Subcutaneous abdominal adipose tissue (tissue), 5 donors: ENCODE data around the gene PRSS22.

Source experiments
- H3K27ac ChIP-seq: one replicate; pipeline ENCODE4 v1.7.0; 2013; ENCODE audit warnings: low read depth, mild to moderate bottlenecking, inconsistent platforms, low read length, moderate library complexity
- H3K27me3 ChIP-seq, 5 donors: one replicate each; pipeline ENCODE4 v1.7.0; 2013; ENCODE audit warnings: low read length in 5 of 5, inconsistent platforms in 1 of 5; ENCODE audit not compliant: control insufficient read depth in 5 of 5, insufficient read depth in 4 of 5
- H3K36me3 ChIP-seq, 5 donors: one replicate each; pipeline ENCODE4 v1.7.0; 2013; ENCODE audit warnings: low read length in 5 of 5; ENCODE audit not compliant: control insufficient read depth in 5 of 5, insufficient read depth in 5 of 5
- H3K4me1 ChIP-seq, 5 donors: one replicate each; pipeline ENCODE4 v1.7.0; 2013; ENCODE audit warnings: low read length in 5 of 5, mild to moderate bottlenecking in 3 of 5, moderate library complexity in 1 of 5; ENCODE audit not compliant: control insufficient read depth in 5 of 5, insufficient read depth in 5 of 5
- H3K4me3 ChIP-seq, 5 donors: one replicate each; pipeline ENCODE4 v1.7.0; 2013; ENCODE audit warnings: low read length in 5 of 5, low read depth in 1 of 5
- H3K9ac ChIP-seq, 5 donors: one replicate each; pipeline ENCODE4 v1.7.0; 2013; ENCODE audit warnings: low read length in 5 of 5, mild to moderate bottlenecking in 4 of 5, moderate library complexity in 3 of 5
- H3K9me3 ChIP-seq, 5 donors: one replicate each; pipeline ENCODE4 v1.7.0; 2013; ENCODE audit warnings: low read length in 5 of 5; ENCODE audit not compliant: control insufficient read depth in 5 of 5
- donor health status: healthy.
- donor health status: healthy.
- donor health status: healthy.
- donor health status: healthy.
- donor health status: healthy.

Gene PRSS22

GRCh38 chr16:2860826-2861567, 3.0 kb upstream of the PRSS22 start:
- H3K9me3 ChIP-seq, result peaks cover 2 to 15% (median 7%) of the 10 kb centered on the region in 5 donors
- peaks cover 13 to 47% (median 28%) of the 10 kb centered on the region in 5 donors for H3K27me3 ChIP-seq
- H3K9ac ChIP-seq, result no peak overlapping the region
- H3K4me3 ChIP-seq, result no peak overlapping the region
- H3K36me3 ChIP-seq, result no peaks in the 10 kb centered on the region
- H3K4me1 ChIP-seq, result peaks cover 0 to 7% (median 3%) of the 10 kb centered on the region in 5 donors
- H3K27ac ChIP-seq, result no peak overlapping the region

- H3K36me3 ChIP-seq, result no peaks in the 10 kb centered on the region
- H3K27ac ChIP-seq, result no peak overlapping the region
- H3K4me3 ChIP-seq, result no peak overlapping the region
- H3K9ac ChIP-seq, result no peak overlapping the region
- H3K4me1 ChIP-seq, result peaks cover 0 to 7% (median 3%) of the 10 kb centered on the region in 5 donors
- H3K27me3 ChIP-seq, result peaks cover 17 to 39% (median 25%) of the 10 kb centered on the region in 5 donors
- H3K9me3 ChIP-seq, result peaks cover 2 to 15% (median 7%) of the 10 kb centered on the region in 5 donors
Observed at GRCh38 chr16:2859686-2860265, 1.8 kb upstream of the PRSS22 start.

GRCh38 chr16:2858245-2859025, 465 bp upstream of the PRSS22 start:
- Histone ChIP-seq H3K9ac (no peak overlapping the region), H3K27ac (no peak overlapping the region), H3K27me3 (peaks cover 19 to 42% (median 28%) of the 10 kb centered on the region in 5 donors), H3K4me1 (peaks cover 0 to 7% (median 3%) of the 10 kb centered on the region in 5 donors), H3K4me3 (no peak overlapping the region), H3K9me3 (peaks cover 4 to 22% (median 19%) of the 10 kb centered on the region in 5 donors), H3K36me3 (no peaks in the 10 kb centered on the region)

- H3K27me3 ChIP-seq, result peaks cover 29 to 49% (median 34%) of the 10 kb centered on the region in 5 donors
- H3K36me3 ChIP-seq, result no peaks in the 10 kb centered on the region
- H3K4me1 ChIP-seq, result peaks cover 0 to 7% (median 3%) of the 10 kb centered on the region in 5 donors
- H3K9ac ChIP-seq, result no peak overlapping the region
- no peak overlapping the region for H3K27ac ChIP-seq
- H3K9me3 ChIP-seq, result peaks cover 4 to 22% (median 19%) of the 10 kb centered on the region in 5 donors
- H3K4me3 ChIP-seq, result no peak overlapping the region
Observed at GRCh38 chr16:2856686-2857450, 1.1 kb downstream of the PRSS22 start.

- Histone ChIP-seq H3K36me3 (no peaks in the 10 kb centered on the region), H3K9ac (no peak overlapping the region), H3K9me3 (peaks cover 4 to 21% (median 18%) of the 10 kb centered on the region in 5 donors), H3K4me3 (no peak overlapping the region), H3K4me1 (peaks cover 0 to 7% (median 3%) of the 10 kb centered on the region in 5 donors), H3K27me3 (peaks cover 29 to 56% (median 36%) of the 10 kb centered on the region in 5 donors), H3K27ac (no peak overlapping the region)
Observed at GRCh38 chr16:2856061-2856670, 1.8 kb downstream of the PRSS22 start.

GRCh38 chr16:2855536-2855935, 2.4 kb downstream of the PRSS22 start:
- no peak overlapping the region for H3K27ac ChIP-seq
- H3K9me3 ChIP-seq, result peaks cover 2 to 16% (median 12%) of the 10 kb centered on the region in 5 donors
- H3K36me3 ChIP-seq, result no peaks in the 10 kb centered on the region
- peaks cover 0 to 7% (median 3%) of the 10 kb centered on the region in 5 donors for H3K4me1 ChIP-seq
- H3K4me3 ChIP-seq, result no peak overlapping the region
- no peak overlapping the region for H3K9ac ChIP-seq
- peaks cover 29 to 59% (median 36%) of the 10 kb centered on the region in 5 donors for H3K27me3 ChIP-seq

GRCh38 chr16:2854700-2855309, 3.2 kb downstream of the PRSS22 start:
- Histone ChIP-seq H3K27ac (no peak overlapping the region), H3K27me3 (peaks cover 27 to 58% (median 36%) of the 10 kb centered on the region in 5 donors), H3K4me1 (peaks cover 0 to 7% (median 3%) of the 10 kb centered on the region in 5 donors)

GRCh38 chr16:2853531-2854073, 4.4 kb downstream of the PRSS22 start:
- Histone ChIP-seq H3K27me3 (peaks cover 28 to 60% (median 41%) of the 10 kb centered on the region in 5 donors), H3K36me3 (no peaks in the 10 kb centered on the region), H3K4me3 (no peak overlapping the region), H3K27ac (no peak overlapping the region), H3K9me3 (peaks cover 2 to 14% (median 12%) of the 10 kb centered on the region in 5 donors), H3K4me1 (peaks cover 0 to 7% (median 3%) of the 10 kb centered on the region in 5 donors), H3K9ac (no peak overlapping the region)

More at GRCh38 chr16:2854700-2855309, 3.2 kb downstream of the PRSS22 start:
- Histone ChIP-seq H3K9me3 (peaks cover 2 to 14% (median 12%) of the 10 kb centered on the region in 5 donors), H3K36me3 (no peaks in the 10 kb centered on the region), H3K9ac (no peak overlapping the region), H3K4me3 (no peak overlapping the region)
